Stomach (tissue), 9 donors: ENCODE measurements around the gene SHANK3. TPM values are rescaled to one million over a fixed set of nuclear protein-coding genes. Genes with fewer than 3 reads are reported as not detected.

Experiments used
- DNase-seq, 2 donors: peaks; one replicate each; pipeline versions ENCODE4 v3.0.0 to v3.0.0-alpha.2; 2013 to 2019
- H3K27ac ChIP-seq, 5 donors: fragments of 200-600 bp in 4 of 5; sonication (generic) in 4 of 5; one replicate each; pipeline ENCODE4 v1.5.1; 2013 to 2019; ENCODE audit warnings: mild to moderate bottlenecking in 1 of 5, moderate library complexity in 1 of 5
- H3K27me3 ChIP-seq, 3 donors: fragments of 200-600 bp; sonication (generic); one replicate each; pipeline ENCODE4 v1.5.1; 2017 to 2019; ENCODE audit warnings: mixed run types in 1 of 3
- H3K36me3 ChIP-seq, 4 donors: fragments of 200-600 bp; sonication (generic); 1 replicate in 3 of 4; 2 replicates in 1 of 4; pipeline ENCODE4 v1.5.1; 2016 to 2019
- H3K4me1 ChIP-seq, 4 donors: fragments of 200-600 bp; sonication (generic); one replicate each; pipeline ENCODE4 v1.5.1; 2016 to 2019
- H3K4me3 ChIP-seq, 4 donors: fragments of 200-600 bp; sonication (generic) in 3 of 4; one replicate each; pipeline ENCODE4 v1.5.1; 2016 to 2019; ENCODE audit warnings: mild to moderate bottlenecking in 1 of 4
- H3K9me3 ChIP-seq, 4 donors: fragments of 200-600 bp; sonication (generic); one replicate each; pipeline ENCODE4 v1.5.1; 2016 to 2019
- EP300 ChIP-seq: sonication (generic); formaldehyde crosslinking; IDR thresholded peaks from one replicate; pipeline ENCODE4 v1.6.1; 2017; ENCODE audit warnings: antibody characterized with exemption
- POLR2A ChIP-seq, 4 donors: fragments of 450-650 bp; IDR thresholded peaks; one replicate each; pipeline ENCODE4 v1.6.1; 2016; ENCODE audit warnings: antibody characterized with exemption in 4 of 4, control low read depth in 2 of 4, mild to moderate bottlenecking in 1 of 4, moderate library complexity in 1 of 4
- POLR2AphosphoS5 ChIP-seq, 3 donors: sonication (generic); formaldehyde crosslinking; IDR thresholded peaks; one replicate each; pipeline ENCODE4 v1.6.1; 2016; ENCODE audit warnings: antibody characterized with exemption in 3 of 3
- WGBS, 5 donors: extraction: QIAGEN DNeasy Blood & Tissue Kit in 3 of 5; methylation state at CpG; one replicate each; pipeline versions ENCODE4 v1.1.5 to v1.1.7; 2013 to 2018; 5-methylcytosine and 5-hydroxymethylcytosine counted together
- intact Hi-C: fragments of 100-400 bp; cut with DNase I; formaldehyde crosslinking; loops from one replicate; pipeline ENCODE4 v1.15.1; 2023; ENCODE audit warnings: low total_unique reads
- polyA plus RNA-seq, 3 donors: library from polyadenylated mRNA; stranded (reverse); fragments of 200-250 nt; gene quantifications; one replicate each; pipeline ENCODE4 v1.2.3, GENCODE V29; 2013
- total RNA-seq, 5 donors: library from RNA; depleted of rRNA; stranded (reverse); fragments of >200 nt; gene quantifications; one replicate each; pipeline versions ENCODE4 v1.1.0 to v1.2.3, GENCODE V29; 2014 to 2016
- TF ChIP-seq, protein P1 (sequence below), 7 experiments: fragments of 450-650 bp in 4 of 7; fragments of 200-600 bp in 3 of 7; sonication (generic) in 3 of 7; IDR thresholded peaks; one replicate each; pipeline ENCODE4 v1.5.1; 2016 to 2019; ENCODE audit warnings: antibody characterized with exemption in 7 of 7, control low read depth in 2 of 7, mild to moderate bottlenecking in 1 of 7
- donor health status: healthy with polysubstance abuse.
- donor health status: Bipolar disorder and iron deficiency.
- donor health status: healthy.

SHANK3 gene
- total and polyA plus RNA-seq, 8 donors: 2.5 to 31.2 (median 5.1) TPM

DNA sequence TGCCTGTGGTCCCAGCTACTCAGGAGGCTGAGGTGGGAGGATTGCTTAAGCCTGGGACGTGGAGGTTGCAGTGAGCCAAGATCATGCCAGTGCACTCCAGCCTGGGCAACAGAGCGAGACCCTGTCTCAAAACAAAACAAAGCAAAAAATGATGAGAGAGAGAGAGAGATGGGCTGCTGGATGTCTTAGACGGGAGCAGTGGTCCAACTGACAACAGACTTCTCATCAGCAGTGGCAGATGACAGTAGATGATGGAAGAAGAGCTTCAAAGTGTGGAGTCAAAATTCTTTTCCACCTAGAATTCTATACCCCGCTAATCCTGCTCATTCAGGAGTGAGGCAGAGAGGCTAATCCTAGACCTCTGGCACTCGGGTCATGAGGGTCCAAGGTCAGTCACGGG, 36.4 kb downstream of the SHANK3 start:
- intact Hi-C loops: no loop called here
- Histone ChIP-seq H3K4me3 (no peak overlapping the region), H3K4me1 (peaks cover 0 to 6% (median 5%) of the 10 kb centered on the region in 4 donors), H3K36me3 (peaks cover 0 to 7% (median 0%) of the 10 kb centered on the region in 4 donors), H3K9me3 (no peaks in the 10 kb centered on the region), H3K27me3 (peaks cover 0 to 10% (median 0%) of the 10 kb centered on the region in 3 donors), H3K27ac (no peak overlapping the region)
- DNase-seq: no peak
- TF ChIP-seq POLR2AphosphoS5 (IDR thresholded peaks at IDR 0.05): no peak
- no peak for TF ChIP-seq POLR2A (IDR thresholded peaks at IDR 0.05)
- TF ChIP-seq, protein P1, sequence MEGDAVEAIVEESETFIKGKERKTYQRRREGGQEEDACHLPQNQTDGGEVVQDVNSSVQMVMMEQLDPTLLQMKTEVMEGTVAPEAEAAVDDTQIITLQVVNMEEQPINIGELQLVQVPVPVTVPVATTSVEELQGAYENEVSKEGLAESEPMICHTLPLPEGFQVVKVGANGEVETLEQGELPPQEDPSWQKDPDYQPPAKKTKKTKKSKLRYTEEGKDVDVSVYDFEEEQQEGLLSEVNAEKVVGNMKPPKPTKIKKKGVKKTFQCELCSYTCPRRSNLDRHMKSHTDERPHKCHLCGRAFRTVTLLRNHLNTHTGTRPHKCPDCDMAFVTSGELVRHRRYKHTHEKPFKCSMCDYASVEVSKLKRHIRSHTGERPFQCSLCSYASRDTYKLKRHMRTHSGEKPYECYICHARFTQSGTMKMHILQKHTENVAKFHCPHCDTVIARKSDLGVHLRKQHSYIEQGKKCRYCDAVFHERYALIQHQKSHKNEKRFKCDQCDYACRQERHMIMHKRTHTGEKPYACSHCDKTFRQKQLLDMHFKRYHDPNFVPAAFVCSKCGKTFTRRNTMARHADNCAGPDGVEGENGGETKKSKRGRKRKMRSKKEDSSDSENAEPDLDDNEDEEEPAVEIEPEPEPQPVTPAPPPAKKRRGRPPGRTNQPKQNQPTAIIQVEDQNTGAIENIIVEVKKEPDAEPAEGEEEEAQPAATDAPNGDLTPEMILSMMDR (IDR thresholded peaks at IDR 0.05): no peak
- TF ChIP-seq EP300: no peak
- WGBS, 5 donors: 86 to 98% (median 90%) methylated on average over 6 of the region's 6 CpGs

DNA sequence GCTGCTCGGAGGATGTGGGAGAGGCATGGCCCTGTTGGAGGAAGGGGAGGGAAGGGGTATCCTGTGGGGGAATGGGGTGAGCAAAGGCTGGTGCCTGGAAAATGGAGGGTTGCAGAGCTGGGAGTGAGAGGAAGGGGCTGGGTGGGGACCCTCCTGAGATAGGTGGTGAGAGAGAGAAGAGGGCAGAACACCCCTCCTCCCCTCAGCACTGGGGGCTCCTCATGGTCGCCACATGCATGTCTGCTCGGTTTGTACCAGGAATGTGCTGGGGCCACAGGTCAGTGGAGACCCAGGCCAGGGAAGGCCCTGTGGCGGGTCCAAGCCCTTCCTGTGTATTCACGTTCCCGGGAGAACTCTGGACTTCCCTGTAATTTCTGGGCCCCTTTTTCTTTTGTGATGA, 37.6 kb downstream of the SHANK3 start:
- Histone ChIP-seq H3K27ac (no peak overlapping the region), H3K4me3 (no peak overlapping the region), H3K27me3 (peaks cover 0 to 4% (median 0%) of the 10 kb centered on the region in 3 donors), H3K36me3 (peaks cover 0 to 2% (median 0%) of the 10 kb centered on the region in 4 donors), H3K4me1 (peaks cover 0 to 3% (median 2%) of the 10 kb centered on the region in 4 donors), H3K9me3 (no peaks in the 10 kb centered on the region)
- intact Hi-C loops: no loop called here
- 65 to 82% (median 73%) methylated on average over 6 of the region's 6 CpGs for WGBS, 5 donors
- TF ChIP-seq POLR2A (IDR thresholded peaks at IDR 0.05) (no peak), POLR2AphosphoS5 (IDR thresholded peaks at IDR 0.05) (no peak), EP300 (no peak)
- TF ChIP-seq, protein P1 (IDR thresholded peaks at IDR 0.05): no peak
- no peak for DNase-seq

DNA sequence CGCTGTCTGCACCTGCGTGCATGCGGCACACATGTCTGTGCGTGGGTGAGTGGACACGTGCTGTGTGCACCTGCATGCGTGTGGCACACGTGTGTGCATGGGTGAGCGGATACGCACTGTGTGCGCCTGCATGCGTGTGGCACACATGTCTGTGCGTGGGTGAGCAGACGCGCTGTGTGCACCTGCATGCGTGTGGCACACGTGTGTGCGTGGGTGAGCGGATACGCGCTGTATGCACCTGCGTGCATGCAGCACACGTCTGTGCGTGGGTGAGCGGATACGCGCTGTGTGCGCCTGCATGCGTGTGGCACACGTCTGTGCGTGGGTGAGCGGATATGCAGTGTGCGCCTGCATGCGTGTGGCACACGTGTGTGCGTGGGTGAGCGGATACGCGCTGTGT, 38.3 kb downstream of the SHANK3 start:
- no peaks in the 10 kb centered on the region for H3K27me3 ChIP-seq
- DNase-seq: no peak
- TF ChIP-seq, protein P1 (IDR thresholded peaks at IDR 0.05): no peak
- TF ChIP-seq POLR2A (IDR thresholded peaks at IDR 0.05) (no peak), EP300 (no peak), POLR2AphosphoS5 (IDR thresholded peaks at IDR 0.05) (no peak)
- no peaks in the 10 kb centered on the region for H3K9me3 ChIP-seq
- H3K36me3 ChIP-seq: peaks cover 0 to 8% (median 0%) of the 10 kb centered on the region in 4 donors
- H3K4me3 ChIP-seq: no peak overlapping the region
- intact Hi-C loops: no loop called here
- WGBS, 5 donors: 91 to 98% (median 96%) methylated on average over 38 of the region's 38 CpGs
- no peak overlapping the region for H3K27ac ChIP-seq
- no peaks in the 10 kb centered on the region for H3K4me1 ChIP-seq

DNA sequence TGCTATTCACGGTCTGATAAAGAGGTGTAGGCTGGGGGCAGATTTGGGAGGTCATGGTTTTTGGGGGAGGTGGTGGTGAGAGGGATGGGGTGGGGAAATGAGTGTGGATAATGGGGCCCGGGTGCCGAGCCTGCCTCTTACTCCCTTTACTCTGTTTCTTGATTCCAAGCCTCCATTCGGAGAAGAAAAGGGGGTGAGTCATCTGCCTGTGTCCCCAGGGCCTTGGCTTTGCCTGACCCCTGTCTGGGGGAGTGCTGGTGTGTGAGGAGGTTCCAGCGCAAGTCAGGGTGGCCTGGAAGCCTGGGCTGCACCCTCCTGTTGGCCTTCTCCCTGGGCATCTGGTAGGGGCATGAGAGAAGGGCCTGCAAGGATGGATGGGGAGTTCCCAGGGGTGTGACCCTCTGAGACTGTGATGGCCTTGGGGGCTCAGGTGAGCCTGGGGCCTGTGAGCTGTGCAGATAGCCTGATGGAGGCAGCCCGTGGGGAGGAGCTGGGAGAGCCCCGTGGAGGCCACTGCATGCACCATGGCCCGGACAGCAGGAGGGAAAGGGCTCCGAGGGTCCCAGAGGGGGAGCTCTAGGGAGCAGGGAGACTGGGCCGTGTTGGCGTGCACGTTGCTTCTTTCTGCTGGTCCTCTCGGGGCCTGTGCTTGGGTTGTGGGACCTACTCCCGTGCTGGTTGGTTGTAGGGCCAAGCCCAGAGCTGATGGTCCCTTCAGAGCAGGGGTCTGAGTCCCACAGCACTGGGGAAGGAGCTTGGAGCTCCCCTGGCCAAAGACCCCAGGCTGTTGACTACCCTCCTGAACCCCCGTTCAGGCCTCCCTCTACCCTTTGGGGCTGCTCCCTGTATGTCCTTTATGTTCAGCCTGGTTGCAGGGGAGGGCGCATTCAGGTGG, 39.1 kb downstream of the SHANK3 start:
- Histone ChIP-seq H3K4me3 (no peak overlapping the region), H3K27me3 (no peaks in the 10 kb centered on the region), H3K9me3 (no peaks in the 10 kb centered on the region), H3K36me3 (peaks cover 0 to 8% (median 0%) of the 10 kb centered on the region in 4 donors), H3K4me1 (no peaks in the 10 kb centered on the region), H3K27ac (no peak overlapping the region)
- intact Hi-C loops: no loop called here
- DNase-seq: no peak
- WGBS, 5 donors: 79 to 85% (median 80%) methylated on average over 14 to 16 of the region's 16 CpGs
- TF ChIP-seq POLR2AphosphoS5 (IDR thresholded peaks at IDR 0.05): no peak
- no peak for TF ChIP-seq POLR2A (IDR thresholded peaks at IDR 0.05)
- no peak for TF ChIP-seq EP300
- TF ChIP-seq, protein P1 (IDR thresholded peaks at IDR 0.05): no peak
